Measurements from ENCODE around the gene PGGHG. TPM values are rescaled to one million over a fixed set of nuclear protein-coding genes. Genes with fewer than 3 reads are reported as not detected.

Gene PGGHG
- total RNA-seq, 4 donors from 2014 or later, result 8.5 to 35.3 (median 15.5) TPM

DNA sequence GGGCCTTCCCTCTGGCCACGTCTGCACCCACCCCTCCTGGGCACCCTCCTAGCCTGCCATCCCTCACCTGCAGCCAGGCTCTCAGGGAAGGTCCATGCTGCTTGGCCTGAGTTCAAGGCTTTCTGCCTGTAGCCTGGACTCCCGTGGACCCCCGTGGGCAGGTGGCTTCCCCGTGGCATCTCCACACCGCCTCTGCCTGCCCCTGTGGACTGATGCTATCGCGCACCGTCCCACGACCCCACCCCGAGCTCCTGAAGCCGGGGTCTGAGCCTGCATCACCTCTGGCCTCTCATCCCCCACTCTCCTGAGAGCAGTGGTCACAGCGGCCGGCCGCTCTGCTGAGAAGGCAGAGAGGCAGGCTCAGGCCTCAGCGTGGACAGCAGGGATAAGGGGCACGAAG lies 5.9 kb downstream of the PGGHG start:
- ATAC-seq, result no peak
- peaks cover 43% of the 10 kb centered on the region for H3K27me3 ChIP-seq
- TF ChIP-seq EP300 (IDR thresholded peaks at IDR 0.05), result no peak
- no peak for TF ChIP-seq POLR2AphosphoS5 (IDR thresholded peaks at IDR 0.05)
- TF ChIP-seq POLR2A (IDR thresholded peaks at IDR 0.05), result no peak
- TF ChIP-seq, protein P1, sequence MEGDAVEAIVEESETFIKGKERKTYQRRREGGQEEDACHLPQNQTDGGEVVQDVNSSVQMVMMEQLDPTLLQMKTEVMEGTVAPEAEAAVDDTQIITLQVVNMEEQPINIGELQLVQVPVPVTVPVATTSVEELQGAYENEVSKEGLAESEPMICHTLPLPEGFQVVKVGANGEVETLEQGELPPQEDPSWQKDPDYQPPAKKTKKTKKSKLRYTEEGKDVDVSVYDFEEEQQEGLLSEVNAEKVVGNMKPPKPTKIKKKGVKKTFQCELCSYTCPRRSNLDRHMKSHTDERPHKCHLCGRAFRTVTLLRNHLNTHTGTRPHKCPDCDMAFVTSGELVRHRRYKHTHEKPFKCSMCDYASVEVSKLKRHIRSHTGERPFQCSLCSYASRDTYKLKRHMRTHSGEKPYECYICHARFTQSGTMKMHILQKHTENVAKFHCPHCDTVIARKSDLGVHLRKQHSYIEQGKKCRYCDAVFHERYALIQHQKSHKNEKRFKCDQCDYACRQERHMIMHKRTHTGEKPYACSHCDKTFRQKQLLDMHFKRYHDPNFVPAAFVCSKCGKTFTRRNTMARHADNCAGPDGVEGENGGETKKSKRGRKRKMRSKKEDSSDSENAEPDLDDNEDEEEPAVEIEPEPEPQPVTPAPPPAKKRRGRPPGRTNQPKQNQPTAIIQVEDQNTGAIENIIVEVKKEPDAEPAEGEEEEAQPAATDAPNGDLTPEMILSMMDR (IDR thresholded peaks at IDR 0.05), result no peak
- H3K4me3 ChIP-seq, result no peak overlapping the region
- H3K36me3 ChIP-seq, result peaks cover 0 to 35% of the 10 kb centered on the region in 2 donors
- H3K27ac ChIP-seq, result no peak overlapping the region
- no peaks in the 10 kb centered on the region for H3K9me3 ChIP-seq
- WGBS, 2 donors (ENCODE audit: low coverage in 1 of 2), result 67% methylated on average over 1 of the region's 16 CpGs; no CpG with 5 or more reads in 1 of the 2 donors
- H3K4me1 ChIP-seq, result peaks cover 0 to 17% (median 6%) of the 10 kb centered on the region in 3 donors

DNA sequence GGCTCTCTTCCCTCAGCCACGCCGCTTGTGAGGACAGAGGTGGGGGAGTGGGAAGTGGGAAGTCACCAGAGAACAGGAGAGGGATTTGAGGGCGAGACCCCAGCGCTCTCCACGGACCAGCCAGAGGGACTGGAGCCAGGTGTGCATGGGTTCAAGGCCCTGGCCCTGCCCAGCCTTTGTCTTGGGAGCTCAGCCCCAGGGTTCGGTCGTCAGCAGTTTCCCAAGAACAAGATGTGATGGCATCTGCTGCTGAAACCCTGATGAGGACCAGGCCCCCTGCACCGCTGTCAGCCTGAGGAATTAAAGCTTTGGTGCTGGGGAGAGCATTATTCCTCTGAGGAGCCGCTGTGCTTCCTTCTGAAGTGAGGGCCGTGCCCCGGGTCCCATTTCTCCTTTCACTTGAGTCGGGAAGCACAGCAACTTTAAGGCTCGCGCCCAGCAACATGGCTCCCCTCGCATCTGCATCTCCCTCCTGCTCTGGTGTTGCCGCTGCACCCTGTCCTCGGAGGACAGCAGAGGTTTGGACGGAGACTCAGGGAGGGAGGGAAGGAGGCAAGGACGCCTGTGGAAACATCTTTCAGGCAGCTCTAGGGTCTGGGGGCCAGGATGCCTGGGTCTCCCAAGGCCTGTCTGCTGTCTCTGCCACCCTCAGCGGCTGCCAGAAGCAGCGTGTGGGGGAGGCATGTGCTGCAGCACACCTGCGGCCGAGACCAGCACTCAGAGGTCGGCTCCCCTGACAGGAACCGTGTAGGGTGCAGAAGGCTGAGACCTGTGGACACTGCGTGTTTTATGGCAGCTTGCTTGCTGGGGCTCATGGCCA lies 6.6 kb downstream of the PGGHG start:
- TF ChIP-seq, protein P1 (IDR thresholded peaks at IDR 0.05), result no peak
- TF ChIP-seq EP300 (IDR thresholded peaks at IDR 0.05) (no peak), POLR2AphosphoS5 (IDR thresholded peaks at IDR 0.05) (no peak), POLR2A (IDR thresholded peaks at IDR 0.05) (no peak)
- no peak for ATAC-seq
- Histone ChIP-seq H3K36me3 (peaks cover 0 to 35% of the 10 kb centered on the region in 2 donors), H3K27ac (no peak overlapping the region), H3K4me3 (no peak overlapping the region), H3K4me1 (peaks cover 0 to 15% (median 4%) of the 10 kb centered on the region in 3 donors), H3K27me3 (peaks cover 51% of the 10 kb centered on the region), H3K9me3 (no peaks in the 10 kb centered on the region)
- 47% methylated on average over 3 of the region's 26 CpGs; no CpG with 5 or more reads in 1 of the 2 donors for WGBS, 2 donors (ENCODE audit: low coverage in 1 of 2)

DNA sequence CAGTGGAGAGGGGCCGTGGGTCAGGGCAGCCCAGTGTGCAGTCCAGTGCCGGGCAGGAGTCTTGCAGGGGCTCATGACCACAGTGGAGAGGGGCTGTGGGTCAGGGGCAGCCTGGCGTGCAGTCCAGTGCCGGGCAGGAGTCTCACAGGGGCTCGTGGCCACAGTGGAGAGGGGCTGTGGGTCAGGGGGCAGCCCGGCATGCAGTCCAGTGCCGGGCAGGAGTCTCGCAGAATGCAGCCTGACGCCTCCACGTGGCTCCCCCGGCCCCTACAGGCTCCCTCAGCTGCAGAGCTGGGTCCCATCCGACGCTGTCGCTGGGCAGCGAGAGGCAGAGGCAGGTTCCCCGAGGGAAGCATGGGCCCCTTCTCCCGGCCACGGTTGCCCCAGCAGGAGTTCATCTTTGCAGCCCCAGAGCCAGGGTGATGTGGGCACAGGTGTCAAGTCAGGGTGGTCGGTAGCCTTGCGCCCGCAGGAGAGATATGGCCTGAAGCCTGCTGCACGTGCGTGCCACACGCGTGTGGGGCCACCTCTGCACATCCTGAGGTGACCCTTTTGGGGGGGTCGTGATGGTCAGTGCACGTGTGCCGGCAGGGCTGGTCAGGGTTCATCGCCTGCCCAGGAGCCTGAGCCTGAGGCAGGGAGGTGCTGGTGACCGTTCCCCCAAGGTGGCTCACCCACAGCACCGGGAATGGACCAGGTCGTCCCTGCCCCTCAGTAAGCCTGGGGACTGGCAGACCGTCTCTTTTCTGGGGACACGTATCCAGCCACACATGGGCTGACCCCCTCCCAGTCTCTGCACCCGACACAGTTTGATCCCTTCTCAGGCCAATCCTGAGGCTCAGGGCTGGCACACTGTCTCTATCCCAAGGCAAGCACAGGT lies 7.5 kb downstream of the PGGHG start:
- no peak for ATAC-seq
- no peak for TF ChIP-seq EP300 (IDR thresholded peaks at IDR 0.05)
- TF ChIP-seq, protein P1 (IDR thresholded peaks at IDR 0.05), result no peak
- no peak for TF ChIP-seq POLR2AphosphoS5 (IDR thresholded peaks at IDR 0.05)
- no peak for TF ChIP-seq POLR2A (IDR thresholded peaks at IDR 0.05)
- Histone ChIP-seq H3K36me3 (peaks cover 0 to 35% of the 10 kb centered on the region in 2 donors), H3K9me3 (no peaks in the 10 kb centered on the region), H3K4me1 (peaks cover 0 to 15% (median 4%) of the 10 kb centered on the region in 3 donors), H3K4me3 (no peak overlapping the region), H3K27ac (no peak overlapping the region), H3K27me3 (peaks cover 59% of the 10 kb centered on the region)
- 40 to 80% methylated on average over 1 to 3 of the region's 35 CpGs for WGBS, 2 donors (ENCODE audit: low coverage in 1 of 2)

DNA sequence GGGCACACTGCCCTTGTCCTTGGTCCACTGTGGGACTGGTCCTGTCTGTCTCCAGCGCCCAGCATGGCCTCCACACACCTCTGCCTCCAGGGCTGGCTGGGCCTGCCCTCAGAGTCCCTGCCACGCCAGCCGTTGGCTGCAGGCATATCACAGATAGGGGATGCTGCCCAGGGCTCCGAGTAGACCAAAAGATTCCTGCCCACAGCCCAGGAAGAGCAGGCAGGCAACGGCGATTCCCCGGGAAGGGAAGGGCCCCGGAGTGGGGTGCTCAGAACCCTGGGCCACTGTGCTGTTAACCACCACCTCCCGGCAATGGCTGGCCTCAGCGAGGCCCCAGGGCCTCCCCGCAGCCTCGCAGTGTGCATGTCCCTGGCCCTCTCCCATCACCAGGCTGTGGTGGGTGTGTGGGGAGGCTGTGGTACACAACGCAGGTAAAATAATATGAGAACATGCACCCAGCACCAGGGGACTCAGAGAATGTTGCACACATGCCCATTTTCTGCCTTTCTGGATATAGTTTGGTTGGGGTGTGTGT lies 8.2 kb downstream of the PGGHG start:
- ATAC-seq, result no peak
- TF ChIP-seq EP300 (IDR thresholded peaks at IDR 0.05) (no peak), POLR2AphosphoS5 (IDR thresholded peaks at IDR 0.05) (no peak), POLR2A (IDR thresholded peaks at IDR 0.05) (no peak)
- TF ChIP-seq, protein P1 (IDR thresholded peaks at IDR 0.05), result no peak
- peak overlapping the region in 1 of 4 donors; percentile 47 for H3K27ac ChIP-seq
- peaks cover 0 to 30% of the 10 kb centered on the region in 2 donors for H3K36me3 ChIP-seq
- no peaks in the 10 kb centered on the region for H3K9me3 ChIP-seq
- no peak overlapping the region for H3K4me3 ChIP-seq
- peaks cover 59% of the 10 kb centered on the region for H3K27me3 ChIP-seq
- WGBS, 2 donors (ENCODE audit: low coverage in 1 of 2), result no CpG with 5 or more reads among the region's 13 CpGs
- peaks cover 0 to 15% (median 4%) of the 10 kb centered on the region in 3 donors for H3K4me1 ChIP-seq
